HL-60 (cell line): ENCODE results near the gene RBBP9.
"Not testable (repeated sequence)": the region's sequence is repeated elsewhere in the genome, so short reads cannot be mapped to it uniquely, and the experiment has no call there.

Experiments used
- DNase-seq, 2 experiments: peaks; one replicate each; pipeline ENCODE4 v3.0.0-alpha.2; 2010 to 2020; ENCODE audit warnings: low read depth in 1 of 2, low spot score in 1 of 2
- H3K27ac ChIP-seq: fragments of 250-450 bp; sonication (Bioruptor Pico); replicated peaks from 2 replicates; pipeline ENCODE4 v1.5.1; 2020; ENCODE audit warnings: mild to moderate bottlenecking, moderate library complexity
- H3K27me3 ChIP-seq: fragments of 250-450 bp; sonication (Bioruptor Pico); 2 replicates; pipeline ENCODE4 v1.5.1; 2021; ENCODE audit warnings: mild to moderate bottlenecking, moderate library complexity; ENCODE audit not compliant: insufficient read depth, poor library complexity, severe bottlenecking
- H3K4me3 ChIP-seq: replicated peaks from 2 replicates; pipeline ENCODE4 v1.5.1; 2011; ENCODE audit warnings: mild to moderate bottlenecking, control low read depth, low read length; ENCODE audit not compliant: insufficient read depth
- GABPA ChIP-seq: IDR thresholded peaks from 2 replicates; pipeline ENCODE4 v1.6.1; 2012; ENCODE audit warnings: low read depth
- POLR2AphosphoS5 ChIP-seq: IDR thresholded peaks from 2 replicates; pipeline ENCODE4 v1.6.1; 2012; ENCODE audit warnings: low read depth
- SPI1 ChIP-seq: IDR thresholded peaks from 2 replicates; pipeline ENCODE4 v1.6.1; 2012; ENCODE audit warnings: low read depth, mild to moderate bottlenecking, borderline replicate concordance
- TF ChIP-seq, protein P1 (sequence below): IDR thresholded peaks from one replicate; pipeline ENCODE4 v1.5.1; 2011; ENCODE audit warnings: low read length, control low read depth, inconsistent platforms; ENCODE audit not compliant: insufficient read depth
- TF ChIP-seq, protein P2 (sequence below): IDR thresholded peaks from 2 replicates; pipeline ENCODE4 v1.6.1; 2012; ENCODE audit warnings: low read depth; ENCODE audit not compliant: insufficient replicate concordance

The RBBP9 gene

GRCh38 chr20:18507218-18508191 lies 10.5 kb upstream of the RBBP9 start, which contains the start of gene SEC23B:
SEC23B (plus strand) TSS chr20:18507940; CDS start chr20:18510836, 2,896 bp downstream.
- DNase-seq = peak; percentile 96 to 98
- Histone ChIP-seq H3K27ac (peak within 1 kb of the TSS; percentile 95), H3K4me3 (peak within 1 kb of the TSS; percentile 95), H3K27me3 (no peaks in the 10 kb centered on the region)
- TF ChIP-seq, protein P1, sequence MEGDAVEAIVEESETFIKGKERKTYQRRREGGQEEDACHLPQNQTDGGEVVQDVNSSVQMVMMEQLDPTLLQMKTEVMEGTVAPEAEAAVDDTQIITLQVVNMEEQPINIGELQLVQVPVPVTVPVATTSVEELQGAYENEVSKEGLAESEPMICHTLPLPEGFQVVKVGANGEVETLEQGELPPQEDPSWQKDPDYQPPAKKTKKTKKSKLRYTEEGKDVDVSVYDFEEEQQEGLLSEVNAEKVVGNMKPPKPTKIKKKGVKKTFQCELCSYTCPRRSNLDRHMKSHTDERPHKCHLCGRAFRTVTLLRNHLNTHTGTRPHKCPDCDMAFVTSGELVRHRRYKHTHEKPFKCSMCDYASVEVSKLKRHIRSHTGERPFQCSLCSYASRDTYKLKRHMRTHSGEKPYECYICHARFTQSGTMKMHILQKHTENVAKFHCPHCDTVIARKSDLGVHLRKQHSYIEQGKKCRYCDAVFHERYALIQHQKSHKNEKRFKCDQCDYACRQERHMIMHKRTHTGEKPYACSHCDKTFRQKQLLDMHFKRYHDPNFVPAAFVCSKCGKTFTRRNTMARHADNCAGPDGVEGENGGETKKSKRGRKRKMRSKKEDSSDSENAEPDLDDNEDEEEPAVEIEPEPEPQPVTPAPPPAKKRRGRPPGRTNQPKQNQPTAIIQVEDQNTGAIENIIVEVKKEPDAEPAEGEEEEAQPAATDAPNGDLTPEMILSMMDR = no peak
- peak; percentile 84; the same call in 1 of the 2 replicates for TF ChIP-seq POLR2AphosphoS5
- TF ChIP-seq, protein P2, sequence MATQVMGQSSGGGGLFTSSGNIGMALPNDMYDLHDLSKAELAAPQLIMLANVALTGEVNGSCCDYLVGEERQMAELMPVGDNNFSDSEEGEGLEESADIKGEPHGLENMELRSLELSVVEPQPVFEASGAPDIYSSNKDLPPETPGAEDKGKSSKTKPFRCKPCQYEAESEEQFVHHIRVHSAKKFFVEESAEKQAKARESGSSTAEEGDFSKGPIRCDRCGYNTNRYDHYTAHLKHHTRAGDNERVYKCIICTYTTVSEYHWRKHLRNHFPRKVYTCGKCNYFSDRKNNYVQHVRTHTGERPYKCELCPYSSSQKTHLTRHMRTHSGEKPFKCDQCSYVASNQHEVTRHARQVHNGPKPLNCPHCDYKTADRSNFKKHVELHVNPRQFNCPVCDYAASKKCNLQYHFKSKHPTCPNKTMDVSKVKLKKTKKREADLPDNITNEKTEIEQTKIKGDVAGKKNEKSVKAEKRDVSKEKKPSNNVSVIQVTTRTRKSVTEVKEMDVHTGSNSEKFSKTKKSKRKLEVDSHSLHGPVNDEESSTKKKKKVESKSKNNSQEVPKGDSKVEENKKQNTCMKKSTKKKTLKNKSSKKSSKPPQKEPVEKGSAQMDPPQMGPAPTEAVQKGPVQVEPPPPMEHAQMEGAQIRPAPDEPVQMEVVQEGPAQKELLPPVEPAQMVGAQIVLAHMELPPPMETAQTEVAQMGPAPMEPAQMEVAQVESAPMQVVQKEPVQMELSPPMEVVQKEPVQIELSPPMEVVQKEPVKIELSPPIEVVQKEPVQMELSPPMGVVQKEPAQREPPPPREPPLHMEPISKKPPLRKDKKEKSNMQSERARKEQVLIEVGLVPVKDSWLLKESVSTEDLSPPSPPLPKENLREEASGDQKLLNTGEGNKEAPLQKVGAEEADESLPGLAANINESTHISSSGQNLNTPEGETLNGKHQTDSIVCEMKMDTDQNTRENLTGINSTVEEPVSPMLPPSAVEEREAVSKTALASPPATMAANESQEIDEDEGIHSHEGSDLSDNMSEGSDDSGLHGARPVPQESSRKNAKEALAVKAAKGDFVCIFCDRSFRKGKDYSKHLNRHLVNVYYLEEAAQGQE = peak; percentile 59
- TF ChIP-seq GABPA = peak; percentile 73

GRCh38 chr20:18506744-18507143 lies 9.7 kb upstream of the RBBP9 start:
- H3K27me3 ChIP-seq = no peaks in the 10 kb centered on the region
- H3K27ac ChIP-seq = peak overlapping the region; percentile 95
- DNase-seq = peak in 1 of 2 experiments; percentile 38
- peak overlapping the region; percentile 95 for H3K4me3 ChIP-seq
- no peak for TF ChIP-seq POLR2AphosphoS5
- TF ChIP-seq, protein P2 = no peak
- TF ChIP-seq, protein P1 = no peak
- no peak for TF ChIP-seq GABPA
- TF ChIP-seq SPI1 = no peak

DNA sequence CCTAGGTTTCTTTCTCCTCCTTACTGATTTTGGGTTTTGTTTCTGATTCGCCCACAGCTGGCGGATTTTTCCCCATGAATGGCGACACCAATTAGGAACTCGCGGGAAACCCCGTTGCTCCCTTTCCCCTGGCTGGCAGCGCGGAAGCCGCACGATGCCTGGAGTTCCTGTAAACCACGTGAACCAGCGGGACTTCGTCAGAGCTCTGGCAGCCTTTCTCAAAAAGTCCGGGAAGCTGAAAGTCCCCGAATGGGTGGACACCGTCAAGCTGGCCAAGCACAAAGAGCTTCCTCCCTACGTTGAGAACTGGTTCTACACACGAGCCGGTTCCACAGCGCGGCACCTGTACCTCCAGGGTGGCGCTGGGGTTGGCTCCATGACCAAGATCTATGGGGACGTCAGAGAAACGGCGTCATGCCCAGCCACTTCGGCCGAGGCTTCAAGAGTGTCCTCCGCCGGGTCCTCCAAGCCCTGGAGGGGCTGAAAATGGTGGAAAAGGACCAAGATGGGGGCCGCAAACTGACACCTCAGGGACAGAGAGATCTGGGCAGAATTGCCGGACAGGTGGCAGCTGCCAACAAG lies 7.5 kb upstream of the RBBP9 start:
- no peaks in the 10 kb centered on the region for H3K27me3 ChIP-seq
- no peak for DNase-seq
- H3K4me3 ChIP-seq = no peak overlapping the region
- H3K27ac ChIP-seq = no peak overlapping the region
- TF ChIP-seq SPI1 (no peak), GABPA (no peak)
- TF ChIP-seq, protein P2 = no peak
- TF ChIP-seq, protein P1 = no peak

DNA sequence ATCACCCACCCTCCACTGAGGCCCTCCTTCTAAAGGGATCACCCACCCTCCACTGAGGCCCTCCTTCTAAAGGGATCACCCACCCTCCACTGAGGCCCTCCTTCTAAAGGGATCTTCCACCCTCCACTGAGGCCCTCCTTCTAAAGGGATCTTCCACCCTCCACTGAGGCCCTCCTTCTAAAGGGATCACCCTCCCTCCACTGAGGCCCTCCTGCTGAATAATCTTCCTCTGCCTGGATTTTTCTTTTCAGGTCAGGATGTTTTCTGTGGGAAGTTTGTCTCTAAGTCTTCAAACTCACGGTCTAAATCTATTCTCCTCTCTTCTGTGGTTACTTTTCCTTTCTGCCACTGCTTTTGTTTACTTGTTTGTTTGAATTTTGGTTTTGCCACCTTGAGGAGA lies 4.6 kb upstream of the RBBP9 start:
- not testable (repeated sequence) for H3K4me3 ChIP-seq, H3K27ac ChIP-seq, H3K27me3 ChIP-seq, DNase-seq
